Loucy (cell line): ENCODE results near the gene NCR3LG1.

Experiments
- H2AFZ ChIP-seq: fragments of 200-600 bp; sonication (generic); 2 replicates; pipeline ENCODE4 v1.6.0; 2016; ENCODE audit warnings: antibody characterized with exemption, mild to moderate bottlenecking, low read length, moderate library complexity
- H3F3A ChIP-seq: fragments of 200-600 bp; 2 replicates; pipeline ENCODE4 v1.6.0; 2016; ENCODE audit warnings: antibody characterized with exemption, low read depth, mild to moderate bottlenecking
- H3K27me3 ChIP-seq: fragments of 200-600 bp; sonication (generic); 2 replicates; pipeline ENCODE4 v1.6.1; 2014; ENCODE audit warnings: low read length, mild to moderate bottlenecking; ENCODE audit not compliant: insufficient read depth, poor library complexity, severe bottlenecking
- H3K36me3 ChIP-seq: fragments of 200-600 bp; sonication (generic); 2 replicates; pipeline ENCODE4 v1.6.1; 2016; ENCODE audit warnings: low read length; ENCODE audit not compliant: insufficient read depth
- H3K4me1 ChIP-seq: fragments of 200-600 bp; sonication (generic); 2 replicates; pipeline ENCODE4 v1.5.1; 2014; ENCODE audit warnings: low read length, mild to moderate bottlenecking; ENCODE audit not compliant: insufficient read depth, poor library complexity, severe bottlenecking
- H3K4me2 ChIP-seq: fragments of 200-600 bp; sonication (generic); 2 replicates; pipeline ENCODE4 v1.6.0; 2014; ENCODE audit warnings: antibody characterized with exemption, low read length, low read depth, mild to moderate bottlenecking; ENCODE audit not compliant: poor library complexity, severe bottlenecking
- H3K4me3 ChIP-seq: fragments of 200-600 bp; sonication (generic); 2 replicates; pipeline ENCODE4 v1.5.1; 2014; ENCODE audit warnings: low read length, mild to moderate bottlenecking, mixed read lengths; ENCODE audit not compliant: poor library complexity, severe bottlenecking
- H3K79me2 ChIP-seq: fragments of 200-600 bp; sonication (generic); 2 replicates; pipeline ENCODE4 v1.6.1; 2014; ENCODE audit warnings: low read length; ENCODE audit not compliant: insufficient read depth
- H3K9ac ChIP-seq: fragments of 200-600 bp; sonication (generic); 2 replicates; pipeline ENCODE4 v1.6.0; 2014; ENCODE audit warnings: mild to moderate bottlenecking, low read depth, low read length, moderate library complexity; ENCODE audit not compliant: poor library complexity, severe bottlenecking
- H3K9me2 ChIP-seq: fragments of 200-600 bp; sonication (generic); replicated peaks from 2 replicates; pipeline ENCODE4 v1.6.1; 2016; ENCODE audit warnings: low read depth, low read length, mixed read lengths
- H3K9me3 ChIP-seq: fragments of 200-600 bp; sonication (generic); 2 replicates; pipeline ENCODE4 v1.6.1; 2014; ENCODE audit warnings: mild to moderate bottlenecking, antibody characterized with exemption, low read length, low read depth; ENCODE audit not compliant: insufficient read depth
- H4K20me1 ChIP-seq: fragments of 200-600 bp; sonication (generic); 2 replicates; pipeline ENCODE4 v1.6.0; 2014; ENCODE audit warnings: antibody characterized with exemption, low read length, mild to moderate bottlenecking; ENCODE audit not compliant: insufficient read depth, poor library complexity, severe bottlenecking
- EZH2phosphoT487 ChIP-seq: fragments of 200-600 bp; IDR thresholded peaks from 2 replicates; pipeline ENCODE4 v1.6.1; 2018; ENCODE audit warnings: antibody characterized with exemption, mild to moderate bottlenecking, moderate library complexity, borderline replicate concordance
- TF ChIP-seq, protein P1 (sequence below): fragments of 200-600 bp; sonication (generic); conservative IDR thresholded peaks from 2 replicates; pipeline ENCODE4 v1.5.1; 2014; ENCODE audit warnings: mild to moderate bottlenecking, antibody characterized with exemption, low read length

Gene NCR3LG1

DNA sequence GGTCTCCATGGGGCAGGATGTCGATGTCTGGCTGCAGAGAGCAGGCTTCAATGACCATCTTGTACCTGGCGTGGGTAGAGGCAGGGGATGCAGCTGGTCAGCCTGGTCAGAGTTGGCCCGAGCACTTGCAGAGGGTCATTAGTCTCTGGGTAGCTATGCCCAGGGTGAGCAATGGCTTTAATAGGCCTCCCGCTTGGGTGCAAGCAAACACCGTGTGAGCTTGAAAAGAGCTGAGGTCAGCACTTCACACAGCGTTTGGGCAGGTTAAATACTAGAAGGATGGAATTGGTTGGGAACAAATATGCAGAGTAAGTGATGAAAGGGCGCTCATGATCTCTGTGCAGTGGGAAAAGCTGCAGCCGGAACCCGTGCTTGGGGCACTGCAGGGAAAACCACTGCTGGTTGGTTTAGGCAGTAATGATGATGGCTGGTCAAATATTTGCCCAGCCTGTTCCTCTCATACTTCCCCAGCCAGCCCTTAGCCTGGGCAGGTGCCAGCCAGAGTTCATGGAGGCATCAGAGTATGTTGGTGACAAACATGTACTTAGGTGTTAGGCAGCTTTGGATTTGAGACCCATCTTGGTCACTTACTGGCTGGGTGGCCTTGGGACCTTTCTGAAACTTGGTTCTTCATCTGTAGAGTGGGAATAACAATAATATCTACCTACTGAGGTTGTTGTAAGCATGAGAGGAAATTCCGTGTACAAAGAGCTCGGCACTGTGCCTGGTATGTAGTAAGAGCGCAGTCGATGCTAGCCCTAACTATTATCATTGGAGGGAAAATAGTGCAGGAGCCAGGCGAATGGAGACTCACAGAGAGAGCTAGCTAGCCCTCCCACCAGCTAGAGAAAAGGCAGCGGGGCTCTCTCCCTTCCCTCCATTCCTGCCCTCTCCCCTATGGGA, 62.1 kb downstream of the NCR3LG1 start:
- peaks cover 4% of the 10 kb centered on the region for H3K27me3 ChIP-seq
- TF ChIP-seq, protein P1, sequence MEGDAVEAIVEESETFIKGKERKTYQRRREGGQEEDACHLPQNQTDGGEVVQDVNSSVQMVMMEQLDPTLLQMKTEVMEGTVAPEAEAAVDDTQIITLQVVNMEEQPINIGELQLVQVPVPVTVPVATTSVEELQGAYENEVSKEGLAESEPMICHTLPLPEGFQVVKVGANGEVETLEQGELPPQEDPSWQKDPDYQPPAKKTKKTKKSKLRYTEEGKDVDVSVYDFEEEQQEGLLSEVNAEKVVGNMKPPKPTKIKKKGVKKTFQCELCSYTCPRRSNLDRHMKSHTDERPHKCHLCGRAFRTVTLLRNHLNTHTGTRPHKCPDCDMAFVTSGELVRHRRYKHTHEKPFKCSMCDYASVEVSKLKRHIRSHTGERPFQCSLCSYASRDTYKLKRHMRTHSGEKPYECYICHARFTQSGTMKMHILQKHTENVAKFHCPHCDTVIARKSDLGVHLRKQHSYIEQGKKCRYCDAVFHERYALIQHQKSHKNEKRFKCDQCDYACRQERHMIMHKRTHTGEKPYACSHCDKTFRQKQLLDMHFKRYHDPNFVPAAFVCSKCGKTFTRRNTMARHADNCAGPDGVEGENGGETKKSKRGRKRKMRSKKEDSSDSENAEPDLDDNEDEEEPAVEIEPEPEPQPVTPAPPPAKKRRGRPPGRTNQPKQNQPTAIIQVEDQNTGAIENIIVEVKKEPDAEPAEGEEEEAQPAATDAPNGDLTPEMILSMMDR = no peak
- no peak for TF ChIP-seq EZH2phosphoT487
- H3K4me1 ChIP-seq = no peaks in the 10 kb centered on the region
- no peaks in the 10 kb centered on the region for H3F3A ChIP-seq
- no peak overlapping the region for H3K4me3 ChIP-seq
- H3K4me2 ChIP-seq = no peak overlapping the region
- H3K9me3 ChIP-seq = no peaks in the 10 kb centered on the region
- no peak overlapping the region for H2AFZ ChIP-seq
- no peak overlapping the region for H3K9ac ChIP-seq
- H4K20me1 ChIP-seq = no peaks in the 10 kb centered on the region
- no peaks in the 10 kb centered on the region for H3K9me2 ChIP-seq
- no peaks in the 10 kb centered on the region for H3K79me2 ChIP-seq
- no peaks in the 10 kb centered on the region for H3K36me3 ChIP-seq

DNA sequence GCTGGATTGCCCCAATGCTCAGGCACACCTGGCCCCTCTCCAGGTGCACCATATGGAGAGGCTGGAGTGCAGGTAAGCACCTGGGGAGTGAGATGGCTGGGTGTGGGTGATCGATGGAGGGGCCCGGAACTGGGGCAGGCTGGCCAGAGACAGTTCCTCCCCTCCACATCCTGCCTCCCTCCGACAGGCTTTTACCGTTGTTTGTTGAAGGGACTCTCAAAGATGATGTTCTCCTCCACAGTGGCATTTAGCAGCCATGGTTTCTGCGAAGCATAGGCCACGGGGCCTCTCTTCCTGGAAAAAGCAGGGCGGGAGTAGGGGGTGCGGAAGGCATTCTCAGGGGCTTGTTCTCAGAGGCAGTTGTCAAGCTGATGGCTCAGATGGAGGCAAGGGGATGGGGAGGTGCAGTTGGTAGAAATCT, 62.7 kb downstream of the NCR3LG1 start:
- H3F3A ChIP-seq = no peaks in the 10 kb centered on the region
- no peak overlapping the region for H3K9ac ChIP-seq
- peaks cover 7% of the 10 kb centered on the region for H3K27me3 ChIP-seq
- H3K4me1 ChIP-seq = no peaks in the 10 kb centered on the region
- H3K79me2 ChIP-seq = no peaks in the 10 kb centered on the region
- TF ChIP-seq, protein P1 = no peak
- no peak for TF ChIP-seq EZH2phosphoT487
- H3K4me3 ChIP-seq = no peak overlapping the region
- no peak overlapping the region for H3K4me2 ChIP-seq
- H3K36me3 ChIP-seq = no peaks in the 10 kb centered on the region
- no peaks in the 10 kb centered on the region for H3K9me3 ChIP-seq
- H3K9me2 ChIP-seq = no peaks in the 10 kb centered on the region
- H4K20me1 ChIP-seq = no peaks in the 10 kb centered on the region
- H2AFZ ChIP-seq = no peak overlapping the region

DNA sequence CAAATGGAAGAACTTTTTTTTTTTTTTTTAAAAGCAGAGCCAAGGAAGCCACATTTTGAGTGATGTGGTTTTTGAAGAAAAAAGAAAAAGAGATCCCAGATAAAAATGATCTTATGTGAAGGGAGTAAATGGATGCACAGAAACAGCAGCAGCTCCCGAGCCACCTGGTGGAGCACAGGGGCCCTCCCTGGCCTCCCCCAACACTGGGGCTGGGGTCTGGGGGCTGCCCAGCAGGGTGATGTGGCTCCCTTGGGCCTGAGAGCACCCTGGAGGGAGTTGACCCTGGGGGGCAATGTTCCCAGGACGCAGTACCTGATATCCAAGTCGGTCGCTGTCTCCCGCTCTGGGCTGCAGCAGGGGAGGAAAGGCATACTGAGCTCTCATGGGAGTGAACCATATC, 63.4 kb downstream of the NCR3LG1 start:
- Histone ChIP-seq H3K79me2 (no peaks in the 10 kb centered on the region), H3K4me2 (no peak overlapping the region), H3K4me3 (no peak overlapping the region), H4K20me1 (no peaks in the 10 kb centered on the region), H3K9me3 (no peaks in the 10 kb centered on the region), H3K9ac (no peak overlapping the region), H3K4me1 (no peaks in the 10 kb centered on the region), H3K27me3 (peaks cover 7% of the 10 kb centered on the region), H3K36me3 (no peaks in the 10 kb centered on the region), H3K9me2 (no peaks in the 10 kb centered on the region), H2AFZ (no peak overlapping the region), H3F3A (no peaks in the 10 kb centered on the region)
- no peak for TF ChIP-seq EZH2phosphoT487
- TF ChIP-seq, protein P1 = no peak
